Muscle layer of duodenum (tissue), 2 donors: ENCODE results near the gene BTNL9.
"Not testable (repeated sequence)": the region's sequence is repeated elsewhere in the genome, so short reads cannot be mapped to it uniquely, and the experiment has no call there.

Experiments used
- H3K27ac ChIP-seq: one replicate; pipeline ENCODE4 v1.7.0; 2013; ENCODE audit warnings: mild to moderate bottlenecking, low read length
- H3K27me3 ChIP-seq: one replicate; pipeline ENCODE4 v1.7.0; 2013; ENCODE audit warnings: low read depth, mild to moderate bottlenecking, control low read depth, low read length
- H3K36me3 ChIP-seq, 2 donors: one replicate each; pipeline ENCODE4 v1.7.0; 2013; ENCODE audit warnings: low read length in 2 of 2, control low read depth in 1 of 2, mild to moderate bottlenecking in 1 of 2; ENCODE audit not compliant: insufficient read depth in 2 of 2, control insufficient read depth in 1 of 2
- H3K4me1 ChIP-seq, 2 donors: one replicate each; pipeline ENCODE4 v1.7.0; 2013; ENCODE audit warnings: low read length in 2 of 2, mild to moderate bottlenecking in 2 of 2, control low read depth in 1 of 2, moderate library complexity in 1 of 2; ENCODE audit not compliant: insufficient read depth in 2 of 2, control insufficient read depth in 1 of 2
- H3K4me3 ChIP-seq, 2 donors: one replicate each; pipeline ENCODE4 v1.7.0; 2013; ENCODE audit warnings: low read length in 2 of 2, low read depth in 1 of 2, mild to moderate bottlenecking in 1 of 2
- H3K9me3 ChIP-seq, 2 donors: one replicate each; pipeline ENCODE4 v1.7.0; 2013; ENCODE audit warnings: low read length in 2 of 2, control low read depth in 1 of 2, mild to moderate bottlenecking in 1 of 2; ENCODE audit not compliant: control insufficient read depth in 1 of 2
- donor health status: healthy.

The BTNL9 gene

GRCh38 chr5:181039931-181040630, at the start of gene BTNL9:
Gene BTNL9, plus strand, starts transcription at chr5:181040266. Its CDS starts 5,224 bp downstream, at chr5:181045490.
- Histone ChIP-seq H3K27me3 (peaks cover 4% of the 10 kb centered on the region), H3K27ac (no peak within 1 kb of the TSS), H3K4me1 (no peaks in the 10 kb centered on the region), H3K9me3 (no peaks in the 10 kb centered on the region), H3K36me3 (no peaks in the 10 kb centered on the region), H3K4me3 (no peak within 1 kb of the TSS)

- no peaks in the 10 kb centered on the region for H3K27me3 ChIP-seq
- H3K9me3 ChIP-seq: no peaks in the 10 kb centered on the region
- peak overlapping the region in 1 of 2 donors; percentile 56 for H3K4me3 ChIP-seq
- H3K27ac ChIP-seq: peak overlapping the region; percentile 51
- H3K4me1 ChIP-seq: no peaks in the 10 kb centered on the region
- H3K36me3 ChIP-seq: no peaks in the 10 kb centered on the region
These were observed 49.2 kb upstream of the BTNL9 start for GRCh38 chr5:180990882-180991242.

- no peak overlapping the region for H3K4me3 ChIP-seq
- H3K9me3 ChIP-seq: no peaks in the 10 kb centered on the region
- H3K27ac ChIP-seq: no peak overlapping the region
- no peaks in the 10 kb centered on the region for H3K27me3 ChIP-seq
- no peaks in the 10 kb centered on the region for H3K4me1 ChIP-seq
- H3K36me3 ChIP-seq: no peaks in the 10 kb centered on the region
These were observed 38.1 kb upstream of the BTNL9 start for GRCh38 chr5:181001947-181002346.

- no peak overlapping the region for H3K27ac ChIP-seq
- H3K9me3 ChIP-seq: no peaks in the 10 kb centered on the region
- H3K27me3 ChIP-seq: no peaks in the 10 kb centered on the region
- H3K4me3 ChIP-seq: no peak overlapping the region
- no peaks in the 10 kb centered on the region for H3K36me3 ChIP-seq
- H3K4me1 ChIP-seq: no peaks in the 10 kb centered on the region
These were observed 34.3 kb upstream of the BTNL9 start for GRCh38 chr5:181005791-181006190.

GRCh38 chr5:181008136-181008535, 31.9 kb upstream of the BTNL9 start:
- H3K4me1 ChIP-seq: no peaks in the 10 kb centered on the region
- no peaks in the 10 kb centered on the region for H3K36me3 ChIP-seq
- H3K27ac ChIP-seq: no peak overlapping the region
- no peak overlapping the region for H3K4me3 ChIP-seq
- H3K9me3 ChIP-seq: no peaks in the 10 kb centered on the region
- no peaks in the 10 kb centered on the region for H3K27me3 ChIP-seq

- not testable (repeated sequence) for H3K36me3 ChIP-seq, H3K27ac ChIP-seq, H3K9me3 ChIP-seq, H3K27me3 ChIP-seq, H3K4me1 ChIP-seq, H3K4me3 ChIP-seq
These were observed 30.0 kb upstream of the BTNL9 start for GRCh38 chr5:181010018-181010417.

GRCh38 chr5:181014654-181015053, 25.4 kb upstream of the BTNL9 start:
- not testable (repeated sequence) for H3K27ac ChIP-seq, H3K4me3 ChIP-seq, H3K4me1 ChIP-seq, H3K36me3 ChIP-seq, H3K27me3 ChIP-seq, H3K9me3 ChIP-seq

- H3K4me3 ChIP-seq, H3K36me3 ChIP-seq, H3K4me1 ChIP-seq, H3K27ac ChIP-seq, H3K27me3 ChIP-seq: not testable (repeated sequence)
- peaks cover 6 to 11% of the 10 kb centered on the region in 2 donors for H3K9me3 ChIP-seq
These were observed 22.6 kb upstream of the BTNL9 start for GRCh38 chr5:181017448-181017847.

GRCh38 chr5:181020688-181021087, 19.4 kb upstream of the BTNL9 start:
- no peak overlapping the region for H3K27ac ChIP-seq
- peaks cover 6 to 34% of the 10 kb centered on the region in 2 donors for H3K9me3 ChIP-seq
- no peaks in the 10 kb centered on the region for H3K4me1 ChIP-seq
- no peaks in the 10 kb centered on the region for H3K27me3 ChIP-seq
- H3K36me3 ChIP-seq: no peaks in the 10 kb centered on the region
- no peak overlapping the region for H3K4me3 ChIP-seq

- Histone ChIP-seq H3K4me3 (peak overlapping the region in 1 of 2 donors; percentile 41), H3K4me1 (no peaks in the 10 kb centered on the region), H3K9me3 (peaks cover 6 to 42% of the 10 kb centered on the region in 2 donors), H3K36me3 (no peaks in the 10 kb centered on the region), H3K27ac (no peak overlapping the region), H3K27me3 (no peaks in the 10 kb centered on the region)
These were observed 15.6 kb upstream of the BTNL9 start for GRCh38 chr5:181024245-181025064.

- H3K27ac ChIP-seq: no peak overlapping the region
These were observed 12.5 kb upstream of the BTNL9 start for GRCh38 chr5:181027452-181028031.

More at GRCh38 chr5:181027452-181028031, 12.5 kb upstream of the BTNL9 start:
- Histone ChIP-seq H3K9me3 (peaks cover 0 to 29% of the 10 kb centered on the region in 2 donors), H3K4me1 (no peaks in the 10 kb centered on the region), H3K4me3 (no peak overlapping the region), H3K27me3 (no peaks in the 10 kb centered on the region), H3K36me3 (no peaks in the 10 kb centered on the region)
